Measurements from ENCODE around the gene FAM8A1.
"Not testable (repeated sequence)": the region's sequence is repeated elsewhere in the genome, so short reads cannot be mapped to it uniquely, and the experiment has no call there.

Gene FAM8A1

DNA sequence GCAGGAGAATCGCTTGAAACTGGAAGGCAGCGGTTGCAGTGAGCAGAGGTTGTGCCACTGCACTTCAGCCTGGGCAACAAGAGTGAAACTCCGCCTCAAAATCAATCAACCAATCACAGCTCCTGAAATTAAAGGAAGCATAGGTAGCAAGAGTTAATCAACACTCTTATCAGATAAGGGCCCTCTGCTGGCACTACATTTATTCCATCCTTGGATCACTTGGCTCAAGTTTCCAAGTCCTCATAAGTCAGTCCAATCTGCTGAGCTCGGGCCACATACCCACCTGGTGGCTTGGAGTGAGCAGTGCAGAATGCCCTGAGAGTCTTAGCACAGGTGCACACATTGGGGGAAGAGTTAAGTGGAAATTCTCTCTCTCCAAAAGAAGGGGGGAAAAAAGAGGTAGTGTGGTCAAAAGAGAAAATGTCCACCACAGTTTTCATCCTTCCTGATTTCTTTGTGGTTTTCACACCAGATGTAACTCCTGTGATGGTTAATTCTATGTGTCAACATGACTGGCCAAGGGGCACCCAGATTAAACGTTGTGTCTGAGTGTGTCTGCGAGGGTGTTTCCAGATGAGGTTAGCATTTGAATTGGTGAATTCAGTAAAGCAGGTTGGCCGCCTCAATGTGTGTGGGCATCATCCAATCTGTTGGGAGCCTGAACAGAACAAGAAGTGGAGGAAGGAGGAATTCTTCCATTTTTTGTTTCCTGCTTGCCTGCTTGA, 14.2 kb upstream of the FAM8A1 start:
- POLR2A ChIA-PET: no interaction called here
- CTCF ChIA-PET: interaction anchor here (0.7 to 3.2 kb wide), 6 partner anchors 14 to 429 kb away, joined by 3 to 24 read pairs (median 4); partner anchors contain the start of gene FAM8A1
- no peak for DNase-seq (ENCODE audit: extremely low spot score)
- TF ChIP-seq, protein P1, sequence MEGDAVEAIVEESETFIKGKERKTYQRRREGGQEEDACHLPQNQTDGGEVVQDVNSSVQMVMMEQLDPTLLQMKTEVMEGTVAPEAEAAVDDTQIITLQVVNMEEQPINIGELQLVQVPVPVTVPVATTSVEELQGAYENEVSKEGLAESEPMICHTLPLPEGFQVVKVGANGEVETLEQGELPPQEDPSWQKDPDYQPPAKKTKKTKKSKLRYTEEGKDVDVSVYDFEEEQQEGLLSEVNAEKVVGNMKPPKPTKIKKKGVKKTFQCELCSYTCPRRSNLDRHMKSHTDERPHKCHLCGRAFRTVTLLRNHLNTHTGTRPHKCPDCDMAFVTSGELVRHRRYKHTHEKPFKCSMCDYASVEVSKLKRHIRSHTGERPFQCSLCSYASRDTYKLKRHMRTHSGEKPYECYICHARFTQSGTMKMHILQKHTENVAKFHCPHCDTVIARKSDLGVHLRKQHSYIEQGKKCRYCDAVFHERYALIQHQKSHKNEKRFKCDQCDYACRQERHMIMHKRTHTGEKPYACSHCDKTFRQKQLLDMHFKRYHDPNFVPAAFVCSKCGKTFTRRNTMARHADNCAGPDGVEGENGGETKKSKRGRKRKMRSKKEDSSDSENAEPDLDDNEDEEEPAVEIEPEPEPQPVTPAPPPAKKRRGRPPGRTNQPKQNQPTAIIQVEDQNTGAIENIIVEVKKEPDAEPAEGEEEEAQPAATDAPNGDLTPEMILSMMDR (IDR thresholded peaks at IDR 0.05; ENCODE audit: control extremely low read depth, extremely low read depth, low read depth, missing control alignments): no peak

DNA sequence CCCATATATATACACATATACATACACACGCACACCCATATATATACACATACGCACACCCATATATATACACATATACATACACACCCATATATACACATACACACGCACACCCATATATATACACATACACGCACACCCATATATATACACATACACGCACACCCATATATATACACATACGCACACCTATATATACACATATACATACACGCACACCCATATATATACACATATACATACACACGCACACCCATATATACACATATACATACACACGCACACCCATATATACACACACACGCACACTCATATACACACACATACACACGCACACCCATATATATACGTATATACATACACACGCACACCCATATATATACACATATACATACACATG, 13.5 kb upstream of the FAM8A1 start:
- DNase-seq (ENCODE audit: extremely low spot score); POLR2A ChIA-PET: not testable (repeated sequence)
- CTCF ChIA-PET: interaction anchor here (3.2 kb wide), 1 partner anchor 217 kb away, joined by 24 read pairs; no protein-coding TSS in a partner anchor

DNA sequence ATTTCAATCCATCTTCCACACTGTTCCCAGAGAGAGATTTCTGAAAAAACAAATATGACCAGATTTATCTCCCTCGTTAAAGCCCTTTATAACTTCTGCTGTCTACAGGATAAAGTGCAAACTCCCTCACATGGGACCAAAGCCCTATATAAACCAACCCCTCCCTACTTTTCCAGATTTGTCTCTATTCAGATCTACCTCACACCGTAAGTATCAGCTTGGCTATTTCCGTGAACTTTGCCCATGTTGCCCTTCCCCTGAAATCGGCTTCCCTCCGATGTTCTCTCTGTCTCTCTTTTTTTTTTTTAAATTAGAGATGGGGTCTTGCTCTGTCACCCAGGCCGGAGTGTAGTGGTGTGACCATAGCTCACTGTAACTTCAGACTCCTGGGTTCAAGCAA, 12.1 kb upstream of the FAM8A1 start:
- TF ChIP-seq, protein P1 (IDR thresholded peaks at IDR 0.05; ENCODE audit: control extremely low read depth, extremely low read depth, low read depth, missing control alignments): no peak
- CTCF ChIA-PET: interaction anchor here (1.0 kb wide), 1 partner anchor 217 kb away, joined by 3 read pairs; no protein-coding TSS in a partner anchor
- POLR2A ChIA-PET: no interaction called here
- DNase-seq (ENCODE audit: extremely low spot score): no peak

DNA sequence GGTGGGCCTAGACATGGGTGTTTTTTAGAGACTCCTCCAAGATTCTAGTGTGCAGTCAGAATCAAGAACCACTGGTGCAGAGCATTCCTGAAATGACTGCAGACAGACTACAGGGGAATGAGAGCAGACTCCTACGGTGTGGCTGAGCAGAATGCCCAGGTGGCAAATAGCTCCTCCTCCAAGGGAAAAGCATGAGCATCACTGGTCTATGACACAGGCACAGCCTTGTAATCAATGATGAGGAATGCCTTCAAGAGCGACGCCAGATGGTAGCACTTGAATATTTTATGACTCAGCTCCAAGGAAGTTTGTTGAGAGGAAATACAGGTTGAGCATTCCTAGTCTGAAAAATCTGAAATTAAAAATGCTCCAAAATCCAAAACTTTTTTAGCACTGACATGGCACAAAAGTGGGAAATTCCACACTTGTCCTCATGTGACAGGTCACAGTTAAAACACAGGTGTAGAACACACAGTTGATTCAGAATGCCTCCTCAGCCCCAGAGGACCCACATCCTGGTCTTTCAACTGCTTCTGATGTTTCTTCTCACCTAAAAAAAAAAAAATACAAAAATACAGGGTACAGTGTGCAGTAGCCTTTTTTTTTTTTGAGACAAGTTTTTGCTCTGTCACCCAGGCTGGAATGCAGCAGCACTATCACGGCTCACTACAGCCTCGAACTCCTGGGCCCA, 10.6 kb upstream of the FAM8A1 start:
- CTCF ChIA-PET: interaction anchor here (1.4 kb wide), 2 partner anchors 9 to 225 kb away, joined by 3 to 4 read pairs; no protein-coding TSS in a partner anchor
- no peak for DNase-seq (ENCODE audit: extremely low spot score)
- POLR2A ChIA-PET: no interaction called here
- TF ChIP-seq, protein P1 (IDR thresholded peaks at IDR 0.05; ENCODE audit: control extremely low read depth, extremely low read depth, low read depth, missing control alignments): no peak

DNA sequence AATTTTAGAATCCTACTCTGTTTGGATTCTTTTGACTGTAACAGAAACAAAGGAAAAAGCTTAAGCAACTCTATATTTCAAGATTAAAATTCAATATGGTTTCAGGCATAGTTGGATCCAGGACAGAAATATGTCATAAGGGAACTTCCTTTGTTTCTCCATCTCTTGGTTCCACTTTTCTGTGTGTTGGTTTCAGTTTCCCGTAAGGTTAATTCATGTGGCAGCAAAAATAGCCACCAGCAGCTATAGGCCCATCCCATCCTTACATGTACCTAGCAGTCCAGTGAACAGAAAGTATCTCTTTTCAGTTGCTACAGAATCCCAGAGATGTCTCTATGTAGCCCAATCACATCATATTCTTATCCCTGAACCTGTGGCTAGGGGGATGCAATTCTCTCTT, 8.8 kb upstream of the FAM8A1 start:
- CTCF ChIA-PET: interaction anchor here (1.5 kb wide), 1 partner anchor 9 kb away, joined by 6 read pairs; the partner anchor contains the start of gene FAM8A1
- POLR2A ChIA-PET: no interaction called here
- TF ChIP-seq, protein P1 (IDR thresholded peaks at IDR 0.05; ENCODE audit: control extremely low read depth, extremely low read depth, low read depth, missing control alignments): no peak
- DNase-seq (ENCODE audit: extremely low spot score): no peak

DNA sequence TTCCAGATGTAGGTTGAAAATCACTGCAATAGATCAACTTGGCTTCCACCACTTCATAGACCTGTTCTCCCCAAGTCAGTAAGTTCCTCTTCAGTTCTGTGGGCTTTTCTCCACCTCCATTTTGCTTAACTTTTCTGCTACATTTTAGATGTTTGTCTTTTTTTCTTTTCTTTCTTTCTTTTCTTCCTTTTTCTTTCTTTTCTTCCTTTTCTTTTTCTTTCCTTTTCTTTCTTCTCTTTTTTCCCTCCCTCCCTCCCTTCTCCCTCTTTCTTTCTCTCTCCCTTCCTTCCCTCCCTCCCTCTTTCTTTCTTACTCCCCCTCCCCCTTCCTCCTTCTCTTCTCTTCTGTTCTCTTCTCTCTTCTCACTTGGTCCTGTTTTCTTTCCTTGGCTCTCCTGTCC, 6.9 kb upstream of the FAM8A1 start:
- TF ChIP-seq, protein P1 (IDR thresholded peaks at IDR 0.05; ENCODE audit: control extremely low read depth, extremely low read depth, low read depth, missing control alignments): no peak
- CTCF ChIA-PET: no interaction called here
- POLR2A ChIA-PET: no interaction called here
- DNase-seq (ENCODE audit: extremely low spot score): no peak

DNA sequence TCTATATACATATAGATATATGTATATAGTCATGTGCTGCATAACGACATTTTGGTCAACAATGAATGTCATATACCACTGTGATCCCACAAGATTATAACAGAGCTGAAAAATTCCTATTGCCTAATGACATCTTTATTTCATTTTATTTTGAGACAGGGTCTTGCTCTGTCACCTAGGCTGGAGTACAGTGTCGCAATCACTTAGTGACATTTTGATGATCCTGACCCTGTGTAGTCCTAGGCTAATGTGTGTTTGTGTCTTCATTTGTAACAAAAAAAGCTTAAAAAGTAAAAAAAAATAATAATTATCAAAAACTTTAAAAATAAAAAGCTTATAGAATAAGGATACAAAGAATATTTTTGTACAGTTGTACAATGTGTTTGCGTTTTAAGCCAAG, 4.0 kb upstream of the FAM8A1 start:
- CTCF ChIA-PET: interaction anchor here (1.2 kb wide), 1 partner anchor 12 kb away, joined by 5 read pairs; no protein-coding TSS in a partner anchor
- TF ChIP-seq, protein P1 (IDR thresholded peaks at IDR 0.05; ENCODE audit: control extremely low read depth, extremely low read depth, low read depth, missing control alignments): no peak
- POLR2A ChIA-PET: no interaction called here
- DNase-seq (ENCODE audit: extremely low spot score): no peak

All from GM10248 (cell line).